Heart right ventricle (tissue), 16 donors: Measurements from ENCODE around the gene GFPT2. TPM values are rescaled to one million over a fixed set of nuclear protein-coding genes. Genes with fewer than 3 reads are reported as not detected.

Source experiments
- ATAC-seq, 8 donors: fragments of 200-7000 bp; cut with Tn5 transposase; one replicate each; pipeline ENCODE4 v1.9.1; 2020; ENCODE audit warnings: mild to moderate bottlenecking in 8 of 8, moderate library complexity in 8 of 8, moderate number of reproducible peaks in 1 of 8
- DNase-seq, 2 donors: peaks; one replicate each; pipeline ENCODE4 v3.0.0-alpha.2; 2020
- H3K27ac ChIP-seq, 10 donors: fragments of 200-600 bp; sonication (generic) in 2 of 10; one replicate each; pipeline versions ENCODE4 v1.5.0 to v1.8.0; 2020 to 2022; ENCODE audit warnings: mild to moderate bottlenecking in 3 of 10
- H3K27me3 ChIP-seq, 7 donors: fragments of 200-600 bp; one replicate each; pipeline ENCODE4 v1.8.0; 2021 to 2022; ENCODE audit warnings: mild to moderate bottlenecking in 2 of 7
- H3K36me3 ChIP-seq, 9 donors: fragments of 200-600 bp; sonication (generic) in 1 of 9; one replicate each; pipeline versions ENCODE4 v1.5.0 to v1.8.0; 2020 to 2022; ENCODE audit warnings: mild to moderate bottlenecking in 2 of 9
- H3K4me1 ChIP-seq, 9 donors: fragments of 200-600 bp; sonication (generic) in 1 of 9; one replicate each; pipeline versions ENCODE4 v1.5.0 to v1.8.0; 2020 to 2022; ENCODE audit warnings: mild to moderate bottlenecking in 4 of 9
- H3K4me3 ChIP-seq, 10 donors: fragments of 200-600 bp; sonication (generic) in 2 of 10; one replicate each; pipeline versions ENCODE4 v1.5.0 to v1.8.0; 2020 to 2022; ENCODE audit warnings: mild to moderate bottlenecking in 7 of 10, moderate library complexity in 2 of 10
- H3K9me3 ChIP-seq, 11 donors: fragments of 200-600 bp in 10 of 11; sonication (generic) in 2 of 11; one replicate each; pipeline versions ENCODE4 v1.5.0 to v1.8.0; 2013 to 2022; ENCODE audit warnings: mild to moderate bottlenecking in 2 of 11, control low read depth in 1 of 11, moderate library complexity in 1 of 11
- WGBS, 2 donors: extraction: QIAGEN DNeasy Blood & Tissue Kit; methylation state at CpG; one replicate each; pipeline ENCODE4 v1.1.7; 2013; ENCODE audit warnings: inconsistent platforms in 1 of 2; 5-methylcytosine and 5-hydroxymethylcytosine counted together
- intact Hi-C, 10 donors: fragments of 100-400 bp; cut with DNase I; formaldehyde crosslinking; loops; one replicate each; pipeline versions ENCODE4 v1.11.1 to v1.14.2; 2022
- polyA plus RNA-seq, 2 donors: library from polyadenylated mRNA; stranded (reverse); fragments of 200-250 nt; gene quantifications; one replicate each; pipeline ENCODE4 v1.2.3, GENCODE V29; 2013
- total RNA-seq, 10 donors: library from RNA; stranded (reverse); fragmentation: NEBNext Ultra II Directional in 3 of 10; extraction: Animal tissue kit (Norgen Biotek cat#: 25700) in 3 of 10; gene quantifications; one replicate each; pipeline versions ENCODE4 v1.2.1 to v1.2.4, GENCODE V29; 2021 to 2023
- TF ChIP-seq, protein P1 (sequence below), 9 donors: fragments of 200-600 bp; sonication (generic) in 2 of 9; IDR thresholded peaks; one replicate each; pipeline versions ENCODE4 v1.5.0 to v1.8.0; 2021 to 2022; ENCODE audit warnings: antibody characterized with exemption in 9 of 9, mild to moderate bottlenecking in 5 of 9, moderate library complexity in 1 of 9
- donor health status: Arrhythmogenic right ventricular cardiomyopathy.
- donor health status: ischemic (EF 13 %, LVEDD 7.1; RV severe dilation, severe dysfunction).
- donor health status: healthy with polysubstance abuse.
- donor health status: DM: no; HTN: yes; CAD: no.
- donor health status: DM: no; HTN: no; CAD: no.
- donor health status: ischemic (EF 25% LVEDD 6.9; RV normal size, moderate dysfunction).
- donor health status: ischemic (EF 25% LVEDD 5.7; RV mildly dilated, moderate dysfunction).
- donor health status: healthy.
- donor health status: DM: yes; HTN: yes; CAD: no.
- donor health status: Ischemic cardiomyopathy.
- donor health status: ischemic (EF 35%, LVEDD 5.7; RV mildly dilated, moderate dysfunction).
- donor health status: nonischemic (EF 11% LVEDD 7.7; RV severe dilation, severe dysfunction).
- donor health status: DM: yes; HTN: yes; CAD: no.
- donor health status: PGD.
- donor health status: ischemic (EF 29% LVEDD 5.4; RV normal size, mild dysfunction).
- donor health status: nonischemic (EF 23%, LVEDD 6.1; RV moderate dilation, normal function).

The GFPT2 gene
- total and polyA plus RNA-seq, 12 donors, result 2.5 to 19.4 (median 6.9) TPM

DNA sequence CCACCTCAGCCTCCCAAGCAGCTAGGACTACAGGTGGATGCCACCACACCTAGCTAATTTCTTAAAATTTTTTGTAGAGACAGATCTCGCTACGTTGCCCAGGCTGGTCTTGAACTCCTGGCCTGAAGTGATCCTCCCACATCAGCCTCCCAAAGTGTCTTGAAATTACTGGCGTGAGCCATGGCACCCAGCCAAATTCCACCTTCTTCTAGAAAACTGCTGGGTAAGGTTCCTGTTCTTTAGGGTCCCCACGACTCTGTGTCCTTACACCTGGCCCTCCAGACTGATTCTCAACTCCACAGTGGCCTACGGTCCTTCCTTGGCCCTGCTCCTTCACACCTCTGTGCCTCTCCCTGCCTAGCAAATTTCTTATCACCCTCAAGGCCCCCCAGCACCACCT is 63.2 kb downstream of the GFPT2 start:
- ATAC-seq, result no peak
- Histone ChIP-seq H3K36me3 (peaks cover 0 to 15% (median 0%) of the 10 kb centered on the region in 9 donors), H3K4me1 (peaks cover 4 to 31% (median 24%) of the 10 kb centered on the region in 9 donors), H3K27me3 (no peaks in the 10 kb centered on the region), H3K9me3 (no peaks in the 10 kb centered on the region), H3K27ac (no peak overlapping the region), H3K4me3 (no peak overlapping the region)
- intact Hi-C loops, result loop anchor here in 2 of 10 donors (5.0 to 10.0 kb wide), 3 partner anchors 202 to 427 kb away; partner anchors contain the start of gene CNOT6 (in 1 of the 2)
- WGBS, 2 donors, result 90% methylated on average over 5 of the region's 5 CpGs
- no peak for DNase-seq
- TF ChIP-seq, protein P1, sequence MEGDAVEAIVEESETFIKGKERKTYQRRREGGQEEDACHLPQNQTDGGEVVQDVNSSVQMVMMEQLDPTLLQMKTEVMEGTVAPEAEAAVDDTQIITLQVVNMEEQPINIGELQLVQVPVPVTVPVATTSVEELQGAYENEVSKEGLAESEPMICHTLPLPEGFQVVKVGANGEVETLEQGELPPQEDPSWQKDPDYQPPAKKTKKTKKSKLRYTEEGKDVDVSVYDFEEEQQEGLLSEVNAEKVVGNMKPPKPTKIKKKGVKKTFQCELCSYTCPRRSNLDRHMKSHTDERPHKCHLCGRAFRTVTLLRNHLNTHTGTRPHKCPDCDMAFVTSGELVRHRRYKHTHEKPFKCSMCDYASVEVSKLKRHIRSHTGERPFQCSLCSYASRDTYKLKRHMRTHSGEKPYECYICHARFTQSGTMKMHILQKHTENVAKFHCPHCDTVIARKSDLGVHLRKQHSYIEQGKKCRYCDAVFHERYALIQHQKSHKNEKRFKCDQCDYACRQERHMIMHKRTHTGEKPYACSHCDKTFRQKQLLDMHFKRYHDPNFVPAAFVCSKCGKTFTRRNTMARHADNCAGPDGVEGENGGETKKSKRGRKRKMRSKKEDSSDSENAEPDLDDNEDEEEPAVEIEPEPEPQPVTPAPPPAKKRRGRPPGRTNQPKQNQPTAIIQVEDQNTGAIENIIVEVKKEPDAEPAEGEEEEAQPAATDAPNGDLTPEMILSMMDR (IDR thresholded peaks at IDR 0.05), result no peak

- peaks cover 4 to 31% (median 24%) of the 10 kb centered on the region in 9 donors for H3K4me1 ChIP-seq
- no peak overlapping the region for H3K27ac ChIP-seq
- no peak for DNase-seq
- no peak for ATAC-seq
- H3K9me3 ChIP-seq, result no peaks in the 10 kb centered on the region
- peaks cover 0 to 17% (median 0%) of the 10 kb centered on the region in 9 donors for H3K36me3 ChIP-seq
- no peaks in the 10 kb centered on the region for H3K27me3 ChIP-seq
- 66 to 73% methylated on average over 3 of the region's 3 CpGs for WGBS, 2 donors
- TF ChIP-seq, protein P1 (IDR thresholded peaks at IDR 0.05), result no peak
- intact Hi-C loops, result no loop called here
- H3K4me3 ChIP-seq, result no peak overlapping the region
These were observed 63.7 kb downstream of the GFPT2 start for GRCh38 chr5:180289433-180289832.

DNA sequence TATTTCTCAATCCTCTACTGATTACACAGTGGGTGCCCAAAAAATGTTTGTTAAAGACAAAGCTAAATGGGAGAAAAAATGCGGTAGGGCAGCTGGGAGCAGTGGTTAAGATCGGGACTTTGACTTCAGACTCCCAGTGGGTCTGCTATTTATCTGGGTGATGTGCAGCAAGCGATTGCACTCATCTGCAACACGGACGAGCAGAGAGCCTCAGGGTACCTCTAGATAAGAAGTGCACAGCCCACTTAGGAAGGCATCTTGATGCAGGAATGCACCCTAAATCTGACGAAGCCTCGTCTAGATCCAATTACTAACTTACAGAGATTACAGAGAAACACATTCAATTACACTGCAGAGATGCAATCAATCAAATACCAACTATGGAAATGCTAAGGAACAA is 65.3 kb downstream of the GFPT2 start:
- no peak for DNase-seq
- Histone ChIP-seq H3K36me3 (peaks cover 0 to 27% (median 0%) of the 10 kb centered on the region in 9 donors), H3K4me1 (peaks cover 0 to 29% (median 18%) of the 10 kb centered on the region in 9 donors), H3K4me3 (no peak overlapping the region), H3K27ac (no peak overlapping the region), H3K9me3 (no peaks in the 10 kb centered on the region), H3K27me3 (no peaks in the 10 kb centered on the region)
- no peak for ATAC-seq
- TF ChIP-seq, protein P1 (IDR thresholded peaks at IDR 0.05), result no peak
- WGBS, 2 donors, result 53 to 67% methylated on average over 7 of the region's 7 CpGs
- intact Hi-C loops, result no loop called here

DNA sequence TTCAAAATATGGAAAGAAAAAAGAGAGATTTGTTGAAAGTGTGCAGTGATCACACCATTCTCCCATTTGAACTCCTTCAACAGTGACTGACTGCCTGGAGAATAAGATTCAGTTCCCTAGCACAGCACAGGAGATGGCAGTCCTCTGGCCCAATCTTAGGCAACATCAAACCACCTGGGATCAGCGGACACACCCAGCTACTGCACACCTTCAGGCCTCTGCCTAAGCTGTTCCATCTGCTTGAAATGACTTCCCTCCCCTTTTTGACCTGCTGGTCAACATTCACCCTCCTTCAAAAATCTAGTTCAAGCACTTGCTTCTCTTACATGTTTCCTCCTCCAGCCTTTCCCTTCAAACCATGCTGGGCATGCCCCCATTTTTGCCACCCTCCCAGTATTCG is 65.7 kb downstream of the GFPT2 start:
- Histone ChIP-seq H3K27ac (no peak overlapping the region), H3K27me3 (no peaks in the 10 kb centered on the region), H3K36me3 (peaks cover 0 to 31% (median 0%) of the 10 kb centered on the region in 9 donors), H3K4me3 (no peak overlapping the region), H3K9me3 (no peaks in the 10 kb centered on the region), H3K4me1 (peaks cover 0 to 29% (median 19%) of the 10 kb centered on the region in 9 donors)
- intact Hi-C loops, result no loop called here
- TF ChIP-seq, protein P1 (IDR thresholded peaks at IDR 0.05), result no peak
- ATAC-seq (no peak), DNase-seq (no peak)
- 94% methylated on average over 2 of the region's 2 CpGs for WGBS, 2 donors
